Neural cell (in vitro differentiated cells): ENCODE measurements around the gene LOXL4. TPM values are rescaled to one million over a fixed set of nuclear protein-coding genes. Genes with fewer than 3 reads are reported as not detected.

Experiments
- H2AFZ ChIP-seq: fragments of 200-600, 300-800 bp; sonication (generic), shearing (Covaris generic); 2 replicates; pipeline ENCODE4 v1.6.0; 2014; ENCODE audit warnings: low read depth, mild to moderate bottlenecking, antibody characterized with exemption, low read length, moderate library complexity
- H3F3A ChIP-seq: fragments of 200-600 bp; shearing (Covaris generic); 2 replicates; pipeline ENCODE4 v1.6.1; 2016; ENCODE audit warnings: mild to moderate bottlenecking, moderate library complexity, mixed read lengths, antibody characterized with exemption, low read length; ENCODE audit not compliant: insufficient read depth, poor library complexity, severe bottlenecking
- H3K27ac ChIP-seq: fragments of 200-600, 300-800 bp; sonication (generic), shearing (Covaris generic); 2 replicates; pipeline ENCODE4 v1.5.1; 2014; ENCODE audit warnings: mild to moderate bottlenecking, low read length, moderate library complexity
- H3K27me3 ChIP-seq: fragments of 300-800, 200-600 bp; sonication (generic), shearing (Covaris generic); 2 replicates; pipeline ENCODE4 v1.6.0; 2014; ENCODE audit warnings: mild to moderate bottlenecking, low read depth, low read length, moderate library complexity; ENCODE audit not compliant: insufficient read depth
- H3K36me3 ChIP-seq: fragments of 300-800, 200-600 bp; sonication (generic), shearing (Covaris generic); 2 replicates; pipeline ENCODE4 v1.5.1; 2014; ENCODE audit warnings: mild to moderate bottlenecking, antibody characterized with exemption, low read length, moderate library complexity; ENCODE audit not compliant: insufficient read depth
- H3K4me2 ChIP-seq: fragments of 300-800, 200-600 bp; sonication (generic), shearing (Covaris generic); 2 replicates; pipeline ENCODE4 v1.6.0; 2014; ENCODE audit warnings: mild to moderate bottlenecking, low read length
- H3K4me3 ChIP-seq: fragments of 300-800, 200-600 bp; sonication (generic), shearing (Covaris generic); 2 replicates; pipeline ENCODE4 v1.5.1; 2014; ENCODE audit warnings: mild to moderate bottlenecking, low read length, moderate library complexity
- H3K79me2 ChIP-seq: fragments of 200-600 bp; shearing (Covaris generic); replicated peaks from 2 replicates; pipeline ENCODE4 v1.6.0; 2014; ENCODE audit warnings: mild to moderate bottlenecking, low read length, moderate library complexity; ENCODE audit not compliant: insufficient read depth
- H3K9ac ChIP-seq: fragments of 300-800, 200-600 bp; sonication (generic), shearing (Covaris generic); 2 replicates; pipeline ENCODE4 v1.6.1; 2016; ENCODE audit warnings: mild to moderate bottlenecking, low read length, mixed read lengths
- H3K9me2 ChIP-seq: fragments of 200-600 bp; shearing (Covaris generic); 2 replicates; pipeline ENCODE4 v1.6.1; 2016; ENCODE audit warnings: mild to moderate bottlenecking, low read length, mixed read lengths; ENCODE audit not compliant: insufficient read depth
- H3K9me3 ChIP-seq: fragments of 200-600, 300-800 bp; sonication (generic), shearing (Covaris generic); 2 replicates; pipeline ENCODE4 v1.6.1; 2016; ENCODE audit warnings: mild to moderate bottlenecking, mixed run types, low read length, moderate library complexity, mixed read lengths
- H4K20me1 ChIP-seq: fragments of 200-600 bp; shearing (Covaris generic); 2 replicates; pipeline ENCODE4 v1.6.1; 2016; ENCODE audit warnings: mild to moderate bottlenecking, mixed run types; ENCODE audit not compliant: insufficient read depth
- CTCF ChIP-seq: fragments of 450-650 bp; IDR thresholded peaks from 2 replicates; pipeline ENCODE4 v1.5.1; 2014; ENCODE audit warnings: antibody characterized with exemption, mild to moderate bottlenecking, moderate library complexity; ENCODE audit not compliant: poor library complexity, severe bottlenecking
- EP300 ChIP-seq: fragments of 450-650 bp; conservative IDR thresholded peaks from 2 replicates; pipeline ENCODE4 v1.6.1; 2014; ENCODE audit warnings: antibody characterized with exemption, mild to moderate bottlenecking, moderate library complexity; ENCODE audit not compliant: poor library complexity, severe bottlenecking
- EZH2 ChIP-seq: fragments of 200-600, 300-800 bp; shearing (Covaris generic), sonication (generic); IDR thresholded peaks from 2 replicates; pipeline ENCODE4 v1.6.1; 2014; ENCODE audit warnings: antibody characterized with exemption, low read length, borderline replicate concordance, mild to moderate bottlenecking; ENCODE audit not compliant: insufficient read depth, poor library complexity, severe bottlenecking
- MXI1 ChIP-seq: fragments of 450-650 bp; conservative IDR thresholded peaks from 2 replicates; pipeline ENCODE4 v1.6.1; 2014; ENCODE audit warnings: antibody characterized with exemption, mild to moderate bottlenecking; ENCODE audit not compliant: poor library complexity, severe bottlenecking
- POLR2AphosphoS5 ChIP-seq: IDR thresholded peaks from 2 replicates; pipeline ENCODE4 v1.6.1; 2012
- RAD21 ChIP-seq: fragments of 450-650 bp; conservative IDR thresholded peaks from 2 replicates; pipeline ENCODE4 v1.6.1; 2014; ENCODE audit warnings: antibody characterized with exemption, mild to moderate bottlenecking, moderate library complexity
- REST ChIP-seq: IDR thresholded peaks from 2 replicates; pipeline ENCODE4 v1.6.1; 2012; ENCODE audit warnings: borderline replicate concordance
- SMC3 ChIP-seq: fragments of 450-650 bp; conservative IDR thresholded peaks from 2 replicates; pipeline ENCODE4 v1.6.1; 2014; ENCODE audit warnings: antibody characterized with exemption, mild to moderate bottlenecking, moderate library complexity; ENCODE audit not compliant: poor library complexity
- TAF1 ChIP-seq: IDR thresholded peaks from 2 replicates; pipeline ENCODE4 v1.6.1; 2012; ENCODE audit warnings: low read depth
- polyA plus RNA-seq: library from polyadenylated mRNA; depleted of rRNA; stranded (reverse); fragments of >200 nt; gene quantifications from 2 replicates; pipeline ENCODE4 v1.2.3, GENCODE V29; 2014

Gene LOXL4
- polyA plus RNA-seq, 1 donor from 2014 or later: not detected

GRCh38 chr10:98224509-98224908 lies 43.5 kb downstream of the LOXL4 start:
- H3K79me2 ChIP-seq: no peaks in the 10 kb centered on the region
- H3K4me2 ChIP-seq: no peak overlapping the region
- no peaks in the 10 kb centered on the region for H3K36me3 ChIP-seq
- H3K27me3 ChIP-seq: no peaks in the 10 kb centered on the region
- no peaks in the 10 kb centered on the region for H3F3A ChIP-seq
- no peak overlapping the region for H3K9ac ChIP-seq
- no peaks in the 10 kb centered on the region for H3K9me2 ChIP-seq
- no peaks in the 10 kb centered on the region for H3K9me3 ChIP-seq
- TF ChIP-seq EZH2: no peak
- no peak for TF ChIP-seq MXI1
- no peak for TF ChIP-seq SMC3
- no peak for TF ChIP-seq RAD21
- no peak for TF ChIP-seq REST
- no peak for TF ChIP-seq EP300
- no peak for TF ChIP-seq CTCF
- no peak for TF ChIP-seq POLR2AphosphoS5
- no peak for TF ChIP-seq TAF1
- H3K27ac ChIP-seq: no peak overlapping the region
- no peak overlapping the region for H3K4me3 ChIP-seq
- H2AFZ ChIP-seq: no peak overlapping the region
- no peaks in the 10 kb centered on the region for H4K20me1 ChIP-seq

- Histone ChIP-seq H4K20me1 (no peaks in the 10 kb centered on the region), H3K79me2 (no peaks in the 10 kb centered on the region), H2AFZ (no peak overlapping the region)
Observed at GRCh38 chr10:98223874-98224273, 44.1 kb downstream of the LOXL4 start.

More at GRCh38 chr10:98223874-98224273, 44.1 kb downstream of the LOXL4 start:
- Histone ChIP-seq H3F3A (no peaks in the 10 kb centered on the region), H3K27me3 (no peaks in the 10 kb centered on the region), H3K9me3 (no peaks in the 10 kb centered on the region), H3K9me2 (no peaks in the 10 kb centered on the region), H3K9ac (no peak overlapping the region), H3K4me3 (no peak overlapping the region), H3K27ac (no peak overlapping the region), H3K36me3 (no peaks in the 10 kb centered on the region), H3K4me2 (no peak overlapping the region)
- TF ChIP-seq POLR2AphosphoS5: no peak
- no peak for TF ChIP-seq TAF1
- no peak for TF ChIP-seq REST
- no peak for TF ChIP-seq CTCF
